Astrocyte of the spinal cord (primary cell): ENCODE results near the gene ELF3.
A peak's percentile ranks its signal among the peaks of the same experiment; 100 is the strongest.

Experiments
- DNase-seq: peaks from one replicate; pipeline ENCODE4 v3.0.0; 2011; ENCODE audit warnings: low read depth, low spot score
- H3K4me3 ChIP-seq: 2 replicates; pipeline ENCODE4 v1.5.1; 2011; ENCODE audit warnings: low read depth, mild to moderate bottlenecking, low read length, moderate library complexity
- in situ Hi-C: cut with HindIII; loops from 2 replicates; pipeline ENCODE4 v1.10.0; 2017; ENCODE audit warnings: low sequenced_read_pairs
- TF ChIP-seq, protein P1 (sequence below): IDR thresholded peaks from 2 replicates; pipeline ENCODE4 v1.5.1; 2012; ENCODE audit warnings: low read depth, mild to moderate bottlenecking, low read length, inconsistent platforms

The ELF3 gene

DNA sequence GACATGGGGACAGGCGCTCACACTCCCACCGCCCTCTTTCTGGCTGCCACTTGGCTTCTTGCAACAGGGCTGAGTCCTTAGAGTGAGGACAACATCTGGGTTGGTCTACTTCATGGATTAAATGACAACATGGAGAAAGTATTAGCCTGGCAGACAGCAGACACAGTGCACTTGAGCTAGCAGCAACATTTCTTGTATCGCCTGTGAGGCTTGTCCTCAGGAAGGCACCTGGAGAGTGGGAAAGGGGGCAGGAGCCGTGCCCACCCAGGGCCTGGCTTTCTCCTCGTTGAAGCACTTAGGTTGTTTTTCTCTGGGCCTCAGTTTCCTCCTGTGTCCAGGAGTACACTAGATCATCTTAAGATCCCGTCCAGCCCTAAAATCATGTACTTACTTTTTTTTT is 3.7 kb downstream of the ELF3 start:
- no peak overlapping the region for H3K4me3 ChIP-seq
- TF ChIP-seq, protein P1, sequence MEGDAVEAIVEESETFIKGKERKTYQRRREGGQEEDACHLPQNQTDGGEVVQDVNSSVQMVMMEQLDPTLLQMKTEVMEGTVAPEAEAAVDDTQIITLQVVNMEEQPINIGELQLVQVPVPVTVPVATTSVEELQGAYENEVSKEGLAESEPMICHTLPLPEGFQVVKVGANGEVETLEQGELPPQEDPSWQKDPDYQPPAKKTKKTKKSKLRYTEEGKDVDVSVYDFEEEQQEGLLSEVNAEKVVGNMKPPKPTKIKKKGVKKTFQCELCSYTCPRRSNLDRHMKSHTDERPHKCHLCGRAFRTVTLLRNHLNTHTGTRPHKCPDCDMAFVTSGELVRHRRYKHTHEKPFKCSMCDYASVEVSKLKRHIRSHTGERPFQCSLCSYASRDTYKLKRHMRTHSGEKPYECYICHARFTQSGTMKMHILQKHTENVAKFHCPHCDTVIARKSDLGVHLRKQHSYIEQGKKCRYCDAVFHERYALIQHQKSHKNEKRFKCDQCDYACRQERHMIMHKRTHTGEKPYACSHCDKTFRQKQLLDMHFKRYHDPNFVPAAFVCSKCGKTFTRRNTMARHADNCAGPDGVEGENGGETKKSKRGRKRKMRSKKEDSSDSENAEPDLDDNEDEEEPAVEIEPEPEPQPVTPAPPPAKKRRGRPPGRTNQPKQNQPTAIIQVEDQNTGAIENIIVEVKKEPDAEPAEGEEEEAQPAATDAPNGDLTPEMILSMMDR = no peak
- in situ Hi-C loops = no loop called here
- no peak for DNase-seq

DNA sequence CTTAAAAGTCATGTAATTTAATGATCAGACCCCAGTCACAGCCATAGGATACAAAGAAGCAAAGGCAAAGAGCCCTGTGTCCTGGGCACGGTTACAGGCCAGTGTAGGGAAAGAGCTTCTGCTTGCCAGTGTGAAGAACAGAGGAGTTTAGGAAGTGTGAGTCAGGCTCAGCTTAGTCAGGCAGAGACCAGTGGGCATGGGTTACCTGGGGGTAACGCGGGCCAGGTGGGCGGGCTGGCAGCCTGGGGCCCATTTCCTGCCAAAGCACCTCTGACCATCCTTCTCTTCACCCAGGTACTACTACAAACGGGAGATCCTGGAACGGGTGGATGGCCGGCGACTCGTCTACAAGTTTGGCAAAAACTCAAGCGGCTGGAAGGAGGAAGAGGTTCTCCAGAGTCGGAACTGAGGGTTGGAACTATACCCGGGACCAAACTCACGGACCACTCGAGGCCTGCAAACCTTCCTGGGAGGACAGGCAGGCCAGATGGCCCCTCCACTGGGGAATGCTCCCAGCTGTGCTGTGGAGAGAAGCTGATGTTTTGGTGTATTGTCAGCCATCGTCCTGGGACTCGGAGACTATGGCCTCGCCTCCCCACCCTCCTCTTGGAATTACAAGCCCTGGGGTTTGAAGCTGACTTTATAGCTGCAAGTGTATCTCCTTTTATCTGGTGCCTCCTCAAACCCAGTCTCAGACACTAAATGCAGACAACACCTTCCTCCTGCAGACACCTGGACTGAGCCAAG is 4.7 kb downstream of the ELF3 start:
- in situ Hi-C loops = no loop called here
- H3K4me3 ChIP-seq = no peak overlapping the region
- TF ChIP-seq, protein P1 = no peak
- DNase-seq = no peak

DNA sequence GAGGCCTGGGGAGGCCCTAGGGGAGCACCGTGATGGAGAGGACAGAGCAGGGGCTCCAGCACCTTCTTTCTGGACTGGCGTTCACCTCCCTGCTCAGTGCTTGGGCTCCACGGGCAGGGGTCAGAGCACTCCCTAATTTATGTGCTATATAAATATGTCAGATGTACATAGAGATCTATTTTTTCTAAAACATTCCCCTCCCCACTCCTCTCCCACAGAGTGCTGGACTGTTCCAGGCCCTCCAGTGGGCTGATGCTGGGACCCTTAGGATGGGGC is 5.2 kb downstream of the ELF3 start:
- in situ Hi-C loops = no loop called here
- H3K4me3 ChIP-seq = no peak overlapping the region
- TF ChIP-seq, protein P1 = no peak
- no peak for DNase-seq

DNA sequence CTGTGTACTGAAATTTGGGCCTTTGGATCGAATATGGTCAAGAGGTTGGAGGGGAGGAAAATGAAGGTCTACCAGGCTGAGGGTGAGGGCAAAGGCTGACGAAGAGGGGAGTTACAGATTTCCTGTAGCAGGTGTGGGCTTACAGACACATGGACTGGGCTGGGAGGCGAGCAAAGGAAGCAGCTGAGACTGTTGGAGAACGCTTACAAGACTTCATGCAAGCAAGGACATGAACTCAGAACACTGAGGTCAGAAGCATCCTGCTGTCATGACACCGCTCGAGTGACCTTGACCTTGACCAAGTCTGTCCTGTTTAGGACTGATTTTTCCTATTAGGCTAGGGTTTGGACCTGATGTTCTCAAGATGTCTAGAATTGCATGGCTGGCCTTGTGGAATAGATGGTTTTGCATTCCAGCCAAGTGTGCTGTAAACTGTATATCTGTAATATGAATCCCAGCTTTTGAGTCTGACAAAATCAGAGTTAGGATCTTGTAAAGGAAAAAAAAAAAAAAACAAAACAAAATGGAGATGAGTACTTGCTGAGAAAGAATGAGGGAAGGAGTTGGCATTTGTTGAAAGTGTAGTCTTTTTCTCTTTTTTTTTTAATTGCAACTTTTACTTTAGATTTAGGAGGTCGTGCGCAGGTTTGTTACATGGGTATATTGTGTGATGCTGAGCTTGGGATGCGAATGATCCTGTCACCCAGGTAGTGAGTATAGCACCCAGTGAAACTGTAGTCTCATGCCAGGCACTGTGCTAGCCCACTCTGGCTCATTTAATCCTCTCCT is 5.8 kb downstream of the ELF3 start:
- peak; percentile 29 for DNase-seq
- TF ChIP-seq, protein P1 = no peak
- in situ Hi-C loops = no loop called here
- no peak overlapping the region for H3K4me3 ChIP-seq

DNA sequence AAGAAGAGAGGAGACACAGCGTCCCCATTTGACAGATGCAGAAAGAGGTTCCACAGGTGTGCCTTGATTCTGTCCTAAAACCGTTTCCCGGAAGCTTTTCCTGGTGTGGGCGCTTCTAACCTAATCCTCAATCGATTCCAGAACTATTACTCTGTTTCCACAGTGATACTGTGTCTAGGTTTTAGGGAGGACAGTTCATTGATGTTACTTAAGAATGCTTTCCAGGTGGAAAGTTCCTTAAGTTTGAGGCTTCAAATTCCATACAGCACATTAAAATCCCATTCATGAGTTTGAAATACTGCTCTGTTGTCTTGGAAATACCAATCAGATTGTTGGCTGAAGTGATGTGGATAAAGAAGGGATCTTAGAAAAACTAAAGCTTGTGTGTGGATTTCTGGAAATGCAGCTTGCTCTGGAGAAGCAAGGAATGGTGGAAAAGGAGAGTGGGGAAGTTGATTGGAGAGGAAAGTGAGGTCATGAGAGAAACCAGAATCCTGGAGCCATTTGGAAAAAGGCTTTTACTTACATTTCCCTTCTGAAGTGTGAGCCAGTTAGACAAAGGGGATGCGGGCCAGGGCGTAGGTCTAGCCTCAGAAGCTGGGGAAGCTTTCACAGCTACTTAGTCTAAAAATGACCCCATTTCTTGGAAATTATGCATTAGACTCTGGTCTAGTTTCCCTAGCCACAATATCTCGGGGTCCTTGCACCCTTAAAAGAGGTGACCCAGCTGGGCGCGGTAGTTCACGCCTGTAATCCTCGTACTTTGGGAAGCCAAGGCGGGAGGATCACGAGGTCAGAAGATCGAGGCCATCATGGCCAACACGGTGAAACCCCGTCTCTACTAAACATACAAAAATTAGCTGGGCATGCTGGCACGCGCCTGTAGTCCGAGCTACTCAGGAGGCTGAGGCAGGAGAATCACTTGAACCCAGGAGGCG is 6.7 kb downstream of the ELF3 start:
- TF ChIP-seq, protein P1 = no peak
- H3K4me3 ChIP-seq = no peak overlapping the region
- in situ Hi-C loops = no loop called here
- no peak for DNase-seq

DNA sequence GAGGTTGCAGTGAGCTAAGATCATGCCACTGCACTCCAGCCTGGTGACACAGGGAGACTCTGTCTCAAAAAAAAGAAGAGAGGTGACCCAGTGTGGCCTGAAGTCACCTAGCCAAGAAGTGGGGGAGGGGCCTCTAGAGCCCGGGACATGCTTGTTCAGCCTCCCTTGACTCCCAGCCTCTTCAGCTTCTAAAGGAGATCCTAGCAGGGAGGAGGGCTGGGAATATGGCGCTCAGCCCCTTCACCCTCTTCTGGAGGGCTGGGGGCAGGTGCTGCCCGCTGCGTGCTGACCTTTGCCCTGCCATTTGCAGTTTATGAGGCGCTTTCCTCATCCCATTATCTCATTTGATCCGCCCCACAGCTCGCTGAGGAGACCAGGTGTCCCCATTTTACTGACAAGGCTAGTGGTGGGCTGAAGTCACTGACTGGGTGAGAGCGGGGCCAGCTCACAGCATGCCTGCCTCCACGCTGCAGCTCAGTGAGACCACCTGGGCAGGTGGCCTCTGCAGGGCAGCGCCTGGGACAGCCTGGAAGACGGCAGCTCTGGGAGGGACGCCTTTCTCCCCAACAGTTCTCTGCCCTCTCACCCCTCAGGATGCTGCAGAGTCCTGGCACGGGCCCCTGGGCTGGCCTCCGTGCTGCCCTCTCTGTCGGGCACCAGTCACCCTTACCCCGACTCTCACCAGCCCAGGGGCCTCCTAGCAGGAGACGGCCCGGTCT is 7.5 kb downstream of the ELF3 start:
- no peak overlapping the region for H3K4me3 ChIP-seq
- no peak for DNase-seq
- in situ Hi-C loops = no loop called here
- TF ChIP-seq, protein P1 = no peak
